DOHH2 (cell line): ENCODE results near the gene COA7.

Experiments
- CTCF ChIP-seq: fragments of 200-600 bp; sonication (generic); IDR thresholded peaks from one replicate; pipeline ENCODE4 v1.5.1; 2014; ENCODE audit warnings: antibody characterized with exemption, mild to moderate bottlenecking, low read depth, low read length; ENCODE audit not compliant: poor library complexity, severe bottlenecking
- EZH2phosphoT487 ChIP-seq: fragments of 200-600 bp; sonication (generic); IDR thresholded peaks from 2 replicates; pipeline ENCODE4 v1.6.1; 2017; ENCODE audit warnings: borderline replicate concordance, mild to moderate bottlenecking, antibody characterized with exemption, low read length, moderate library complexity, mixed read lengths

DNA sequence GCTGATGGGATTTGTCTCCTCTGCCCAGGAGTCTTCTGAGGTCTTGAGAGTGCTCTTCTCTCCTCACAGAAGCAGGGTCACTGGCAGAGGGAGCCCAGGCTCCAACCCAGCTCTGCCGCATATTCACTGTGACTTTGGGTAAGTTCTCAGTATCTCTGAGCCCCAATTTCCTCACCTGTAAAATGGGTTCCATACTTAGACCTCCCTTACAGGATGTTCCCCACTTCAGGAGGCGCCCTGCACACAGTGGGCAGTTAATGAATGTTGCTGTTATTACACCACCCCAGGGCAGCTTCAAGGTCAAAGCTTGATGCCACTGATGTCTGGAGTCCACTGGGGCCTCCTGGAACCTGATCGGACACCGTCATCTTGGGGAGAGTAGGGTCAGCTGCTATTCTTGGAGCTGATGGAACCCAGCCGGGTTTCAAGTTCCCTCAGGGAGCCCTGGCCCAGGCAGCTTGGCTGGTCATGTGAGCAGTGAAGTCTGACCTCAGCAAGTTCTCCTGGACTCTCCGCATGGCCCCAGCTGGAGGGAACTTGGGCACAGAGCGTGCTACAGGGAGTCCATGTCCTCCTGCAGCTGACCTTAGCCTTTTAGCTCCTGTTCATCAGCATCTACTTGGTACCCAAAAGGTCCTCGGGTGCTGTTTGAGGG lies 21.8 kb downstream of the COA7 start:
- TF ChIP-seq CTCF (no peak), EZH2phosphoT487 (no peak)
